Measurements from ENCODE around the gene AXIN2.

AXIN2 gene

GRCh38 chr17:65550758-65551157 lies 10.7 kb downstream of the AXIN2 start:
- Histone ChIP-seq H3K4me1 (ENCODE audit: control insufficient read depth in 1 of 2, insufficient read depth in 2 of 2, low read length in 2 of 2) (peaks cover 8 to 29% of the 10 kb centered on the region in 2 donors), H3K27me3 (ENCODE audit: low read depth, low read length) (no peaks in the 10 kb centered on the region), H3K4me3 (ENCODE audit: low read depth in 1 of 2, low read length in 2 of 2) (no peak overlapping the region), H3K9me3 (ENCODE audit: control insufficient read depth in 1 of 2, low read length in 2 of 2) (no peaks in the 10 kb centered on the region), H3K27ac (ENCODE audit: low read length) (no peak overlapping the region), H3K36me3 (ENCODE audit: control insufficient read depth in 1 of 2, insufficient read depth in 2 of 2, low read length in 2 of 2) (peaks cover 0 to 3% of the 10 kb centered on the region in 2 donors)

- Histone ChIP-seq H3K36me3 (ENCODE audit: control insufficient read depth in 1 of 2, insufficient read depth in 2 of 2, low read length in 2 of 2) (peaks cover 0 to 3% of the 10 kb centered on the region in 2 donors), H3K9me3 (ENCODE audit: control insufficient read depth in 1 of 2, low read length in 2 of 2) (no peaks in the 10 kb centered on the region), H3K27me3 (ENCODE audit: low read depth, low read length) (no peaks in the 10 kb centered on the region), H3K27ac (ENCODE audit: low read length) (no peak overlapping the region), H3K4me1 (ENCODE audit: control insufficient read depth in 1 of 2, insufficient read depth in 2 of 2, low read length in 2 of 2) (peaks cover 8 to 29% of the 10 kb centered on the region in 2 donors), H3K4me3 (ENCODE audit: low read depth in 1 of 2, low read length in 2 of 2) (no peak overlapping the region)
These were observed 11.3 kb downstream of the AXIN2 start for GRCh38 chr17:65550075-65550662.

- H3K36me3 ChIP-seq (ENCODE audit: control insufficient read depth in 1 of 2, insufficient read depth in 2 of 2, low read length in 2 of 2), result peaks cover 0 to 3% of the 10 kb centered on the region in 2 donors
- peaks cover 8 to 29% of the 10 kb centered on the region in 2 donors for H3K4me1 ChIP-seq (ENCODE audit: control insufficient read depth in 1 of 2, insufficient read depth in 2 of 2, low read length in 2 of 2)
- H3K9me3 ChIP-seq (ENCODE audit: control insufficient read depth in 1 of 2, low read length in 2 of 2), result no peaks in the 10 kb centered on the region
- no peak overlapping the region for H3K27ac ChIP-seq (ENCODE audit: low read length)
- no peaks in the 10 kb centered on the region for H3K27me3 ChIP-seq (ENCODE audit: low read depth, low read length)
- no peak overlapping the region for H3K4me3 ChIP-seq (ENCODE audit: low read depth in 1 of 2, low read length in 2 of 2)
These were observed 13.0 kb downstream of the AXIN2 start for GRCh38 chr17:65548269-65548969.

- peaks cover 0 to 3% of the 10 kb centered on the region in 2 donors for H3K36me3 ChIP-seq (ENCODE audit: control insufficient read depth in 1 of 2, insufficient read depth in 2 of 2, low read length in 2 of 2)
- H3K4me3 ChIP-seq (ENCODE audit: low read depth in 1 of 2, low read length in 2 of 2), result no peak overlapping the region
- no peaks in the 10 kb centered on the region for H3K9me3 ChIP-seq (ENCODE audit: control insufficient read depth in 1 of 2, low read length in 2 of 2)
- peaks cover 8 to 27% of the 10 kb centered on the region in 2 donors for H3K4me1 ChIP-seq (ENCODE audit: control insufficient read depth in 1 of 2, insufficient read depth in 2 of 2, low read length in 2 of 2)
- H3K27me3 ChIP-seq (ENCODE audit: low read depth, low read length), result no peaks in the 10 kb centered on the region
- H3K27ac ChIP-seq (ENCODE audit: low read length), result peak overlapping the region; percentile 49
These were observed 14.2 kb downstream of the AXIN2 start for GRCh38 chr17:65547253-65547670.

GRCh38 chr17:65546579-65546978 lies 14.9 kb downstream of the AXIN2 start:
- H3K27me3 ChIP-seq (ENCODE audit: low read depth, low read length), result no peaks in the 10 kb centered on the region
- no peaks in the 10 kb centered on the region for H3K9me3 ChIP-seq (ENCODE audit: control insufficient read depth in 1 of 2, low read length in 2 of 2)
- no peak overlapping the region for H3K4me3 ChIP-seq (ENCODE audit: low read depth in 1 of 2, low read length in 2 of 2)
- peaks cover 8 to 21% of the 10 kb centered on the region in 2 donors for H3K4me1 ChIP-seq (ENCODE audit: control insufficient read depth in 1 of 2, insufficient read depth in 2 of 2, low read length in 2 of 2)
- peak overlapping the region; percentile 10 for H3K27ac ChIP-seq (ENCODE audit: low read length)
- H3K36me3 ChIP-seq (ENCODE audit: control insufficient read depth in 1 of 2, insufficient read depth in 2 of 2, low read length in 2 of 2), result peaks cover 0 to 3% of the 10 kb centered on the region in 2 donors

- Histone ChIP-seq H3K4me1 (ENCODE audit: control insufficient read depth in 1 of 2, insufficient read depth in 2 of 2, low read length in 2 of 2) (peaks cover 8 to 18% of the 10 kb centered on the region in 2 donors), H3K36me3 (ENCODE audit: control insufficient read depth in 1 of 2, insufficient read depth in 2 of 2, low read length in 2 of 2) (peaks cover 0 to 3% of the 10 kb centered on the region in 2 donors)
These were observed 15.5 kb downstream of the AXIN2 start for GRCh38 chr17:65545705-65546523.

GRCh38 chr17:65544672-65545071 lies 16.8 kb downstream of the AXIN2 start:
- H3K27me3 ChIP-seq (ENCODE audit: low read depth, low read length), result no peaks in the 10 kb centered on the region
- H3K27ac ChIP-seq (ENCODE audit: low read length), result no peak overlapping the region
- peaks cover 0 to 3% of the 10 kb centered on the region in 2 donors for H3K36me3 ChIP-seq (ENCODE audit: control insufficient read depth in 1 of 2, insufficient read depth in 2 of 2, low read length in 2 of 2)
- H3K9me3 ChIP-seq (ENCODE audit: control insufficient read depth in 1 of 2, low read length in 2 of 2), result no peaks in the 10 kb centered on the region
- H3K4me1 ChIP-seq (ENCODE audit: control insufficient read depth in 1 of 2, insufficient read depth in 2 of 2, low read length in 2 of 2), result peaks cover 8 to 14% of the 10 kb centered on the region in 2 donors
- H3K4me3 ChIP-seq (ENCODE audit: low read depth in 1 of 2, low read length in 2 of 2), result no peak overlapping the region

More at GRCh38 chr17:65545705-65546523, 15.5 kb downstream of the AXIN2 start:
- Histone ChIP-seq H3K27ac (ENCODE audit: low read length) (no peak overlapping the region), H3K9me3 (ENCODE audit: control insufficient read depth in 1 of 2, low read length in 2 of 2) (no peaks in the 10 kb centered on the region), H3K27me3 (ENCODE audit: low read depth, low read length) (no peaks in the 10 kb centered on the region), H3K4me3 (ENCODE audit: low read depth in 1 of 2, low read length in 2 of 2) (no peak overlapping the region)

GRCh38 chr17:65542610-65543009 lies 18.8 kb downstream of the AXIN2 start:
- peaks cover 6 to 26% of the 10 kb centered on the region in 2 donors for H3K4me1 ChIP-seq (ENCODE audit: control insufficient read depth in 1 of 2, insufficient read depth in 2 of 2, low read length in 2 of 2)

GRCh38 chr17:65542067-65542466 lies 19.4 kb downstream of the AXIN2 start:
- Histone ChIP-seq H3K27me3 (ENCODE audit: low read depth, low read length) (no peaks in the 10 kb centered on the region), H3K9me3 (ENCODE audit: control insufficient read depth in 1 of 2, low read length in 2 of 2) (no peaks in the 10 kb centered on the region), H3K4me1 (ENCODE audit: control insufficient read depth in 1 of 2, insufficient read depth in 2 of 2, low read length in 2 of 2) (peaks cover under 1 to 24% of the 10 kb centered on the region in 2 donors), H3K27ac (ENCODE audit: low read length) (no peak overlapping the region), H3K36me3 (ENCODE audit: control insufficient read depth in 1 of 2, insufficient read depth in 2 of 2, low read length in 2 of 2) (peaks cover 0 to 9% of the 10 kb centered on the region in 2 donors), H3K4me3 (ENCODE audit: low read depth in 1 of 2, low read length in 2 of 2) (no peak overlapping the region)

More at GRCh38 chr17:65542610-65543009, 18.8 kb downstream of the AXIN2 start:
- Histone ChIP-seq H3K36me3 (ENCODE audit: control insufficient read depth in 1 of 2, insufficient read depth in 2 of 2, low read length in 2 of 2) (peaks cover 0 to 4% of the 10 kb centered on the region in 2 donors), H3K4me3 (ENCODE audit: low read depth in 1 of 2, low read length in 2 of 2) (no peak overlapping the region), H3K27ac (ENCODE audit: low read length) (no peak overlapping the region), H3K27me3 (ENCODE audit: low read depth, low read length) (no peaks in the 10 kb centered on the region), H3K9me3 (ENCODE audit: control insufficient read depth in 1 of 2, low read length in 2 of 2) (no peaks in the 10 kb centered on the region)

- Histone ChIP-seq H3K27me3 (ENCODE audit: low read depth, low read length) (no peaks in the 10 kb centered on the region), H3K36me3 (ENCODE audit: control insufficient read depth in 1 of 2, insufficient read depth in 2 of 2, low read length in 2 of 2) (peaks cover 0 to 16% of the 10 kb centered on the region in 2 donors), H3K4me3 (ENCODE audit: low read depth in 1 of 2, low read length in 2 of 2) (no peak overlapping the region), H3K9me3 (ENCODE audit: control insufficient read depth in 1 of 2, low read length in 2 of 2) (no peaks in the 10 kb centered on the region), H3K4me1 (ENCODE audit: control insufficient read depth in 1 of 2, insufficient read depth in 2 of 2, low read length in 2 of 2) (peaks cover 0 to 17% of the 10 kb centered on the region in 2 donors), H3K27ac (ENCODE audit: low read length) (no peak overlapping the region)
These were observed 20.0 kb downstream of the AXIN2 start for GRCh38 chr17:65541453-65541852.
